Heart left ventricle (tissue), 16 donors: Measurements from ENCODE around the gene APRT. TPM values are rescaled to one million over a fixed set of nuclear protein-coding genes. Genes with fewer than 3 reads are reported as not detected.

Source experiments
- ATAC-seq, 4 donors: fragments of 200-7000 bp; cut with Tn5 transposase; one replicate each; pipeline ENCODE4 v1.9.1; 2020 to 2022; ENCODE audit warnings: moderate library complexity in 4 of 4, mild to moderate bottlenecking in 3 of 4, moderate number of reproducible peaks in 1 of 4
- DNase-seq, 5 donors: peaks; one replicate each; pipeline ENCODE4 v3.0.0-alpha.2; 2020
- H3K27ac ChIP-seq, 12 donors: fragments of 200-600 bp; sonication (generic) in 4 of 12; one replicate each; pipeline versions ENCODE4 v1.5.0 to v1.8.0; 2016 to 2022; ENCODE audit warnings: mild to moderate bottlenecking in 2 of 12
- H3K27me3 ChIP-seq, 9 donors: fragments of 200-600 bp; sonication (generic) in 2 of 9; one replicate each; pipeline versions ENCODE4 v1.5.1 to v1.8.0; 2016 to 2022; ENCODE audit warnings: mild to moderate bottlenecking in 3 of 9
- H3K36me3 ChIP-seq, 9 donors: fragments of 200-600 bp; sonication (generic) in 2 of 9; one replicate each; pipeline versions ENCODE4 v1.5.0 to v1.8.0; 2018 to 2022; ENCODE audit warnings: mild to moderate bottlenecking in 2 of 9
- H3K4me1 ChIP-seq, 12 donors: fragments of 200-600 bp; sonication (generic) in 4 of 12; one replicate each; pipeline versions ENCODE4 v1.5.0 to v1.8.0; 2016 to 2022; ENCODE audit warnings: mild to moderate bottlenecking in 3 of 12
- H3K4me3 ChIP-seq, 12 donors: fragments of 200-600 bp; sonication (generic) in 4 of 12; one replicate each; pipeline versions ENCODE4 v1.5.0 to v1.8.0; 2017 to 2022; ENCODE audit warnings: mild to moderate bottlenecking in 9 of 12, moderate library complexity in 4 of 12
- H3K9me3 ChIP-seq, 12 donors: fragments of 200-600 bp; sonication (generic) in 4 of 12; one replicate each; pipeline versions ENCODE4 v1.5.0 to v1.8.0; 2016 to 2022; ENCODE audit warnings: mild to moderate bottlenecking in 1 of 12
- POLR2A ChIP-seq, 2 donors: fragments of 450-650 bp; IDR thresholded peaks; one replicate each; pipeline ENCODE4 v1.6.1; 2017; ENCODE audit warnings: antibody characterized with exemption in 2 of 2, mild to moderate bottlenecking in 2 of 2, moderate library complexity in 2 of 2
- WGBS, 4 donors: extraction: QIAGEN DNeasy Blood & Tissue Kit in 2 of 4; methylation state at CpG; one replicate each; pipeline versions ENCODE4 v1.1.5 to v1.1.7; 2013 to 2018; 5-methylcytosine and 5-hydroxymethylcytosine counted together
- intact Hi-C, 10 donors: fragments of 100-400 bp; cut with DNase I; formaldehyde crosslinking; loops; one replicate each; pipeline versions ENCODE4 v1.11.1 to v1.14.2; 2022
- polyA plus RNA-seq, 2 donors: library from polyadenylated mRNA; stranded (reverse); fragments of 200-250 nt; gene quantifications; one replicate each; pipeline ENCODE4 v1.2.3, GENCODE V29; 2013
- total RNA-seq, 9 donors: library from RNA; depleted of rRNA in 2 of 9; stranded (reverse); fragments of >200 nt in 2 of 9; fragmentation: NEBNext Ultra II Directional in 3 of 9; extraction: Animal tissue kit (Norgen Biotek cat#: 25700) in 3 of 9; gene quantifications; one replicate each; pipeline versions ENCODE4 v1.1.0 to v1.2.4, GENCODE V29; 2016 to 2023
- TF ChIP-seq, protein P1 (sequence below), 12 donors: fragments of 200-600 bp; sonication (generic) in 4 of 12; IDR thresholded peaks; one replicate each; pipeline versions ENCODE4 v1.5.0 to v1.8.0; 2018 to 2022; ENCODE audit warnings: antibody characterized with exemption in 12 of 12, mild to moderate bottlenecking in 5 of 12
- donor health status: ischemic (EF 13 %, LVEDD 7.1; RV severe dilation, severe dysfunction).
- donor health status: healthy with polysubstance abuse.
- donor health status: DM: no; HTN: yes; CAD: no.
- donor health status: DM: no; HTN: no; CAD: no.
- donor health status: ischemic (EF 25% LVEDD 6.9; RV normal size, moderate dysfunction).
- donor health status: ischemic (EF 25% LVEDD 5.7; RV mildly dilated, moderate dysfunction).
- donor health status: healthy.
- donor health status: DM: yes; HTN: yes; CAD: no.
- donor health status: ischemic (EF 35%, LVEDD 5.7; RV mildly dilated, moderate dysfunction).
- donor health status: nonischemic (EF 11% LVEDD 7.7; RV severe dilation, severe dysfunction).
- donor health status: DM: yes; HTN: yes; CAD: no.
- donor health status: PGD.
- donor health status: ischemic (EF 29% LVEDD 5.4; RV normal size, mild dysfunction).
- donor health status: nonischemic (EF 23%, LVEDD 6.1; RV moderate dilation, normal function).

Gene APRT
- total and polyA plus RNA-seq, 11 donors: 26.6 to 129 (median 45.9) TPM

- intact Hi-C loops: no loop called here
- H3K36me3 ChIP-seq: peaks cover 0 to 48% (median 13%) of the 10 kb centered on the region in 9 donors
- H3K4me3 ChIP-seq: no peak overlapping the region
- DNase-seq (no peak), ATAC-seq (no peak)
- WGBS, 4 donors: 94 to 98% (median 96%) methylated on average over 24 of the region's 24 CpGs
- no peak for TF ChIP-seq POLR2A (IDR thresholded peaks at IDR 0.05)
- no peaks in the 10 kb centered on the region for H3K27me3 ChIP-seq
- no peak overlapping the region for H3K27ac ChIP-seq
- no peaks in the 10 kb centered on the region for H3K4me1 ChIP-seq
- no peaks in the 10 kb centered on the region for H3K9me3 ChIP-seq
These were observed 10.7 kb upstream of the APRT start for GRCh38 chr16:88822281-88823040.

- WGBS, 4 donors: 85 to 98% (median 90%) methylated on average over 6 to 22 of the region's 22 CpGs
- Histone ChIP-seq H3K9me3 (no peaks in the 10 kb centered on the region), H3K4me3 (no peak overlapping the region), H3K36me3 (peaks cover 0 to 41% (median 13%) of the 10 kb centered on the region in 9 donors), H3K27me3 (no peaks in the 10 kb centered on the region), H3K27ac (no peak overlapping the region), H3K4me1 (no peaks in the 10 kb centered on the region)
- intact Hi-C loops: no loop called here
- no peak for ATAC-seq
- TF ChIP-seq POLR2A (IDR thresholded peaks at IDR 0.05): no peak
- TF ChIP-seq, protein P1, sequence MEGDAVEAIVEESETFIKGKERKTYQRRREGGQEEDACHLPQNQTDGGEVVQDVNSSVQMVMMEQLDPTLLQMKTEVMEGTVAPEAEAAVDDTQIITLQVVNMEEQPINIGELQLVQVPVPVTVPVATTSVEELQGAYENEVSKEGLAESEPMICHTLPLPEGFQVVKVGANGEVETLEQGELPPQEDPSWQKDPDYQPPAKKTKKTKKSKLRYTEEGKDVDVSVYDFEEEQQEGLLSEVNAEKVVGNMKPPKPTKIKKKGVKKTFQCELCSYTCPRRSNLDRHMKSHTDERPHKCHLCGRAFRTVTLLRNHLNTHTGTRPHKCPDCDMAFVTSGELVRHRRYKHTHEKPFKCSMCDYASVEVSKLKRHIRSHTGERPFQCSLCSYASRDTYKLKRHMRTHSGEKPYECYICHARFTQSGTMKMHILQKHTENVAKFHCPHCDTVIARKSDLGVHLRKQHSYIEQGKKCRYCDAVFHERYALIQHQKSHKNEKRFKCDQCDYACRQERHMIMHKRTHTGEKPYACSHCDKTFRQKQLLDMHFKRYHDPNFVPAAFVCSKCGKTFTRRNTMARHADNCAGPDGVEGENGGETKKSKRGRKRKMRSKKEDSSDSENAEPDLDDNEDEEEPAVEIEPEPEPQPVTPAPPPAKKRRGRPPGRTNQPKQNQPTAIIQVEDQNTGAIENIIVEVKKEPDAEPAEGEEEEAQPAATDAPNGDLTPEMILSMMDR (IDR thresholded peaks at IDR 0.05): no peak
- DNase-seq: no peak
These were observed 9.6 kb upstream of the APRT start for GRCh38 chr16:88821168-88821850.

- 79 to 92% (median 89%) methylated on average over 13 to 20 of the region's 20 CpGs for WGBS, 4 donors
- no peak overlapping the region for H3K27ac ChIP-seq
These were observed 8.8 kb upstream of the APRT start for GRCh38 chr16:88820385-88821025.

DNA sequence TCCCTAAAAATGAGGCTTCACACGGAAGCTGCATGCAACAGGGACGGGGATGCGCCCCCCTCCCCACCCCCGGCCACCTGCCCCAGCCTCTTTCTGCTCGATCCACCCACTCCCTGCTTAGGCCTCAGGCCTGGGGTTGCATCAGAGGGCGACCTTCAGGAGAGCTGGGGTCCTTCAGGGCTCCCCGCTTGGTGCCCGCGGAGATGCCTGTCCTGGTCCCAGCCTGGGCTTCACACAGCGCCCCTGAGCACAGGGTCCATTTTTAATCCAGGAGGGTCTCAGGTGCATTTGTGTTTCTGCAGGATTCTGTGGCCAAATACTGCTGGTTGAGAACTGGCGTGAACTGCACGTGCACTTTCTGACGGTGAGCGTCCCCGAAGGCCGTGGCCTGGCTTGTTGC, 7.4 kb upstream of the APRT start:
- H3K9me3 ChIP-seq: no peaks in the 10 kb centered on the region
- TF ChIP-seq, protein P1 (IDR thresholded peaks at IDR 0.05): no peak
- TF ChIP-seq POLR2A (IDR thresholded peaks at IDR 0.05): no peak
- intact Hi-C loops: loop anchor here in 8 of 10 donors (5.0 to 10.0 kb wide), 8 partner anchors 46 to 396 kb away; partner anchors contain the start of genes ACSF3 (in 3 of the 8), PABPN1L (in 1 of the 8) and ZNF778 (in 1 of the 8)
- no peaks in the 10 kb centered on the region for H3K4me1 ChIP-seq
- DNase-seq: no peak
- 85 to 90% (median 87%) methylated on average over 14 to 16 of the region's 16 CpGs for WGBS, 4 donors
- H3K27ac ChIP-seq: no peak overlapping the region
- H3K27me3 ChIP-seq: no peaks in the 10 kb centered on the region
- no peak for ATAC-seq
- H3K36me3 ChIP-seq: peaks cover 0 to 32% (median 6%) of the 10 kb centered on the region in 9 donors
- no peak overlapping the region for H3K4me3 ChIP-seq

More at GRCh38 chr16:88820385-88821025, 8.8 kb upstream of the APRT start:
- no peak for DNase-seq
- Histone ChIP-seq H3K9me3 (no peaks in the 10 kb centered on the region), H3K27me3 (no peaks in the 10 kb centered on the region), H3K4me1 (no peaks in the 10 kb centered on the region), H3K36me3 (peaks cover 0 to 37% (median 13%) of the 10 kb centered on the region in 9 donors), H3K4me3 (no peak overlapping the region)
- no peak for TF ChIP-seq POLR2A (IDR thresholded peaks at IDR 0.05)
- TF ChIP-seq, protein P1 (IDR thresholded peaks at IDR 0.05): no peak
- intact Hi-C loops: no loop called here
- no peak for ATAC-seq
